ENCODE data around the gene SPAM1.
"Not testable (repeated sequence)": the region's sequence is repeated elsewhere in the genome, so short reads cannot be mapped to it uniquely, and the experiment has no call there.

Gene SPAM1

GRCh38 chr7:123958186-123958703, 33.2 kb downstream of the SPAM1 start:
- no peak for DNase-seq

GRCh38 chr7:123961771-123962170, 36.7 kb downstream of the SPAM1 start:
- no peak for DNase-seq

GRCh38 chr7:123966936-123967335, 41.9 kb downstream of the SPAM1 start:
- DNase-seq, result no peak

GRCh38 chr7:123972045-123972444, 47.0 kb downstream of the SPAM1 start:
- no peak for DNase-seq

- no peak for DNase-seq
Measured at GRCh38 chr7:123972831-123973230, 47.8 kb downstream of the SPAM1 start.

- DNase-seq, result no peak
Measured at GRCh38 chr7:123974326-123974908, 49.4 kb downstream of the SPAM1 start.

- no peak for DNase-seq
Measured at GRCh38 chr7:123975084-123975483, 50.0 kb downstream of the SPAM1 start.

GRCh38 chr7:123977081-123977480, 52.0 kb downstream of the SPAM1 start:
- no peak for DNase-seq

- DNase-seq, result no peak
Measured at GRCh38 chr7:123979876-123980275, 54.8 kb downstream of the SPAM1 start.

GRCh38 chr7:123987445-123987844, 62.4 kb downstream of the SPAM1 start:
- no peak for DNase-seq

GRCh38 chr7:123992913-123993518, 68.0 kb downstream of the SPAM1 start:
- no peak for DNase-seq

GRCh38 chr7:123993996-123994395, 69.0 kb downstream of the SPAM1 start:
- no peak for DNase-seq

- no peak for DNase-seq
Measured at GRCh38 chr7:123994449-123994848, 69.4 kb downstream of the SPAM1 start.

GRCh38 chr7:123995617-123996326, 70.7 kb downstream of the SPAM1 start:
- no peak for DNase-seq

GRCh38 chr7:123996327-123996625, 71.2 kb downstream of the SPAM1 start:
- no peak for DNase-seq

- no peak for DNase-seq
Measured at GRCh38 chr7:123998921-123999320, 73.9 kb downstream of the SPAM1 start.

- no peak for DNase-seq
Measured at GRCh38 chr7:123999703-124000102, 74.7 kb downstream of the SPAM1 start.

GRCh38 chr7:124008296-124008695, 83.3 kb downstream of the SPAM1 start:
- not testable (repeated sequence) for DNase-seq

- no peak for DNase-seq
Measured at GRCh38 chr7:124009321-124009720, 84.3 kb downstream of the SPAM1 start.
